Measurements from ENCODE around the gene ASNSD1. TPM values are rescaled to one million over a fixed set of nuclear protein-coding genes. Genes with fewer than 3 reads are reported as not detected.

Gene ASNSD1
- total and polyA plus RNA-seq, 9 of the 15 experiments (the other 6 are each of a cell fraction or from before 2014, with no cell fraction given) = 23.9 to 56.4 (median 38.3) TPM

DNA sequence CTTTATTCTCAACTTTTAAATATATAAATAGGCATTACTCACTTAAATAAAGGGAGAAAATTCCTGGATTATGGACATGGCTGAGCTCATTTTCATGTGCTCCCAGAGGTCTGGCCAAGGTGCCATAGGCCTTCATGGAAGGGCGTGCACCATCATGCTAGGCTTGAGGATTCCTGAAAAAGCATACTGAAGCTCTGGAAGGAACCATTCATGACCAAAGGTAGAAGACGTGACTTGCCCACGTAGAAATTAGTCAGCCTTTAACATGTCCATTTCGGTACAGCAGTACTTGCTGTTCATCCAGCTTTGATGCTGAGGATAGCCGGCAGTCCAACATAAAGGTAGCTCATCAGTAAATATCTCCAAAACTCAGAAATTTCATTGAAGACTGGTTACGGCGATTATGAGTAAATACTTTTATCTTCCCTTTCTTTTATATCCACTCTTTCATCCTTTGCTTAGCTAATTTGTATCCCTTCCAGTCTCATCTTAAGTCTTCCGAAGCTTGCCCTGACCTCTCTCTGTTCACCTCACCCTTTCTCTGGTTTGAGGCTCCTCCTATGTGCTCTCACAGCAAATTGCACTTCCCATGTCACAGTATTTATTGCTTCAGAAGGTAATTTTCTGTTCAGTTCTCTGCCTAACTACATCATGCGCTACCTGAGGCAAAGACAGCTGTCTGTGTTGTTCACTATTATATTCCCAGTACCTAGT, 32.3 kb upstream of the ASNSD1 start:
- peak; percentile 82 for ATAC-seq
- no peaks in the 10 kb centered on the region for H4K20me1 ChIP-seq (replicated peaks; ENCODE audit: control insufficient read depth, insufficient read depth, low read length)
- DNase-seq (ENCODE audit: extremely low read depth in 1 of 4, low spot score in 3 of 4) = peak in 2 of 4 experiments; percentile 34 to 44
- in situ Hi-C loops (cut with MboI) (no loop called here), intact Hi-C loops (cut with micrococcal nuclease) (loop anchor here (1.0 kb wide), 4 partner anchors 50 to 163 kb away; no protein-coding TSS in a partner anchor)
- no TSS peak for BruUV-seq (replicated peaks)
- no peak overlapping the region for H3K9ac ChIP-seq (ENCODE audit: insufficient read depth in 1 of 2, low read depth in 2 of 2, low read length in 2 of 2)
- no peaks in the 10 kb centered on the region for H3K9me1 ChIP-seq (ENCODE audit: control insufficient read depth, insufficient read depth, low read length)
- CTCF ChIA-PET (ENCODE audit: low intra/inter-chr PET ratio) = interaction anchor here (0.8 to 1.2 kb wide), 2 partner anchors 31 to 162 kb away, joined by 3 read pairs; no protein-coding TSS in a partner anchor
- POLR2A ChIA-PET = interaction anchor here (0.6 to 1.2 kb wide), 3 partner anchors 8 to 49 kb away, joined by 3 to 5 read pairs (median 5); partner anchors contain the start of gene SLC40A1
- no peaks in the 10 kb centered on the region for H3K27me3 ChIP-seq (ENCODE audit: control insufficient read depth in 2 of 2, insufficient read depth in 2 of 2, low read length in 2 of 2)
- no peaks in the 10 kb centered on the region for H3K36me3 ChIP-seq (ENCODE audit: control insufficient read depth, insufficient read depth, low read length)
- peaks cover 0 to 14% of the 10 kb centered on the region in 2 experiments; a peak in 3 of 5 replicates for H3K4me1 ChIP-seq (replicated peaks in 1 of 2; ENCODE audit: control insufficient read depth in 2 of 2, insufficient read depth in 2 of 2, low read length in 2 of 2)
- H3K4me3 ChIP-seq = no peak overlapping the region
- H3K4me2 ChIP-seq (ENCODE audit: insufficient read depth, low read length) = no peak overlapping the region
- peak overlapping the region; percentile 74 for H2AFZ ChIP-seq (ENCODE audit: low read depth, low read length)
- H3K9me3 ChIP-seq (replicated peaks; ENCODE audit: control insufficient read depth, insufficient read depth, low read depth, low read length) = no peaks in the 10 kb centered on the region
- H3K27ac ChIP-seq (ENCODE audit: extremely low read depth, low read depth, low read length) = no peak overlapping the region
- WGBS (ENCODE audit: insufficient coverage, low coverage, missing lambda C conversion rate) = 62% methylated on average over 9 of the region's 9 CpGs
- H3K79me2 ChIP-seq (ENCODE audit: control insufficient read depth, insufficient read depth, low read length) = no peaks in the 10 kb centered on the region
- peak; percentile 42 for FAIRE-seq
- TF ChIP-seq BCL6 (CRISPR knock-in tag; IDR thresholded peaks at IDR 0.05) (no peak), CBX5 (IDR thresholded peaks at IDR 0.05; ENCODE audit: borderline replicate concordance, low read depth) (no peak), HMG20B (CRISPR knock-in tag; IDR thresholded peaks at IDR 0.05) (no peak), ARID1B (IDR thresholded peaks at IDR 0.05) (no peak), ZNF586 (CRISPR knock-in tag; conservative IDR thresholded peaks at IDR 0.05) (no peak), EHMT2 (IDR thresholded peaks at IDR 0.05) (no peak), L3MBTL2 (IDR thresholded peaks at IDR 0.05) (no peak), ERF (CRISPR knock-in tag; IDR thresholded peaks at IDR 0.05) (no peak), ZNF23 (CRISPR knock-in tag; IDR thresholded peaks at IDR 0.05) (no peak), CAMTA2 (CRISPR knock-in tag; conservative IDR thresholded peaks at IDR 0.05) (no peak), MCM5 (IDR thresholded peaks at IDR 0.05; ENCODE audit: low read depth) (no peak), ZNF445 (CRISPR knock-in tag; IDR thresholded peaks at IDR 0.05; ENCODE audit: low read depth) (no peak), EWSR1 (IDR thresholded peaks at IDR 0.05; ENCODE audit: borderline replicate concordance, low read depth, partially characterized antibody) (no peak), SMARCC2 (IDR thresholded peaks at IDR 0.05; ENCODE audit: low read depth) (no peak)
- TF ChIP-seq, protein P1, sequence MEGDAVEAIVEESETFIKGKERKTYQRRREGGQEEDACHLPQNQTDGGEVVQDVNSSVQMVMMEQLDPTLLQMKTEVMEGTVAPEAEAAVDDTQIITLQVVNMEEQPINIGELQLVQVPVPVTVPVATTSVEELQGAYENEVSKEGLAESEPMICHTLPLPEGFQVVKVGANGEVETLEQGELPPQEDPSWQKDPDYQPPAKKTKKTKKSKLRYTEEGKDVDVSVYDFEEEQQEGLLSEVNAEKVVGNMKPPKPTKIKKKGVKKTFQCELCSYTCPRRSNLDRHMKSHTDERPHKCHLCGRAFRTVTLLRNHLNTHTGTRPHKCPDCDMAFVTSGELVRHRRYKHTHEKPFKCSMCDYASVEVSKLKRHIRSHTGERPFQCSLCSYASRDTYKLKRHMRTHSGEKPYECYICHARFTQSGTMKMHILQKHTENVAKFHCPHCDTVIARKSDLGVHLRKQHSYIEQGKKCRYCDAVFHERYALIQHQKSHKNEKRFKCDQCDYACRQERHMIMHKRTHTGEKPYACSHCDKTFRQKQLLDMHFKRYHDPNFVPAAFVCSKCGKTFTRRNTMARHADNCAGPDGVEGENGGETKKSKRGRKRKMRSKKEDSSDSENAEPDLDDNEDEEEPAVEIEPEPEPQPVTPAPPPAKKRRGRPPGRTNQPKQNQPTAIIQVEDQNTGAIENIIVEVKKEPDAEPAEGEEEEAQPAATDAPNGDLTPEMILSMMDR (IDR thresholded peaks at IDR 0.05 in 2 of 3, conservative IDR thresholded peaks at IDR 0.05 in 1 of 3; ENCODE audit: insufficient read depth in 2 of 3, low read depth in 1 of 3, low read length in 3 of 3) = peak; percentile 48 to 74 (median 51)
- TF ChIP-seq, protein P2, sequence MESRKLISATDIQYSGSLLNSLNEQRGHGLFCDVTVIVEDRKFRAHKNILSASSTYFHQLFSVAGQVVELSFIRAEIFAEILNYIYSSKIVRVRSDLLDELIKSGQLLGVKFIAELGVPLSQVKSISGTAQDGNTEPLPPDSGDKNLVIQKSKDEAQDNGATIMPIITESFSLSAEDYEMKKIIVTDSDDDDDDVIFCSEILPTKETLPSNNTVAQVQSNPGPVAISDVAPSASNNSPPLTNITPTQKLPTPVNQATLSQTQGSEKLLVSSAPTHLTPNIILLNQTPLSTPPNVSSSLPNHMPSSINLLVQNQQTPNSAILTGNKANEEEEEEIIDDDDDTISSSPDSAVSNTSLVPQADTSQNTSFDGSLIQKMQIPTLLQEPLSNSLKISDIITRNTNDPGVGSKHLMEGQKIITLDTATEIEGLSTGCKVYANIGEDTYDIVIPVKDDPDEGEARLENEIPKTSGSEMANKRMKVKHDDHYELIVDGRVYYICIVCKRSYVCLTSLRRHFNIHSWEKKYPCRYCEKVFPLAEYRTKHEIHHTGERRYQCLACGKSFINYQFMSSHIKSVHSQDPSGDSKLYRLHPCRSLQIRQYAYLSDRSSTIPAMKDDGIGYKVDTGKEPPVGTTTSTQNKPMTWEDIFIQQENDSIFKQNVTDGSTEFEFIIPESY (CRISPR knock-in tag; IDR thresholded peaks at IDR 0.05) = no peak
- TF ChIP-seq, protein P3, sequence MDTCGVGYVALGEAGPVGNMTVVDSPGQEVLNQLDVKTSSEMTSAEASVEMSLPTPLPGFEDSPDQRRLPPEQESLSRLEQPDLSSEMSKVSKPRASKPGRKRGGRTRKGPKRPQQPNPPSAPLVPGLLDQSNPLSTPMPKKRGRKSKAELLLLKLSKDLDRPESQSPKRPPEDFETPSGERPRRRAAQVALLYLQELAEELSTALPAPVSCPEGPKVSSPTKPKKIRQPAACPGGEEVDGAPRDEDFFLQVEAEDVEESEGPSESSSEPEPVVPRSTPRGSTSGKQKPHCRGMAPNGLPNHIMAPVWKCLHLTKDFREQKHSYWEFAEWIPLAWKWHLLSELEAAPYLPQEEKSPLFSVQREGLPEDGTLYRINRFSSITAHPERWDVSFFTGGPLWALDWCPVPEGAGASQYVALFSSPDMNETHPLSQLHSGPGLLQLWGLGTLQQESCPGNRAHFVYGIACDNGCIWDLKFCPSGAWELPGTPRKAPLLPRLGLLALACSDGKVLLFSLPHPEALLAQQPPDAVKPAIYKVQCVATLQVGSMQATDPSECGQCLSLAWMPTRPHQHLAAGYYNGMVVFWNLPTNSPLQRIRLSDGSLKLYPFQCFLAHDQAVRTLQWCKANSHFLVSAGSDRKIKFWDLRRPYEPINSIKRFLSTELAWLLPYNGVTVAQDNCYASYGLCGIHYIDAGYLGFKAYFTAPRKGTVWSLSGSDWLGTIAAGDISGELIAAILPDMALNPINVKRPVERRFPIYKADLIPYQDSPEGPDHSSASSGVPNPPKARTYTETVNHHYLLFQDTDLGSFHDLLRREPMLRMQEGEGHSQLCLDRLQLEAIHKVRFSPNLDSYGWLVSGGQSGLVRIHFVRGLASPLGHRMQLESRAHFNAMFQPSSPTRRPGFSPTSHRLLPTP (IDR thresholded peaks at IDR 0.05; ENCODE audit: borderline replicate concordance, extremely low read depth, insufficient read length) = no peak
